HepG2 (cell line): ENCODE data around the gene SSMEM1. TPM values are rescaled to one million over a fixed set of nuclear protein-coding genes. Genes with fewer than 3 reads are reported as not detected.

Source experiments
- ATAC-seq: fragments of 200-7000 bp; cut with Tn5 transposase; 3 replicates; pipeline ENCODE4 v1.9.1; 2020; ENCODE audit warnings: mild to moderate bottlenecking, moderate library complexity
- BruUV-seq: library from RNA; stranded (reverse); fragments of 400-500 nt; replicated peaks from 2 replicates; lab custom pipeline; 2021; lab: Mats Ljungman, UMichigan
- CTCF ChIA-PET: fragments of 300-600 bp; formaldehyde crosslinking; extraction: SDS; loops from one replicate; lab custom pipeline; 2021; ENCODE audit warnings: low total read pairs, inconsistent platforms, low intra/inter-chr PET ratio; lab: Yijun Ruan, JAX
- POLR2A ChIA-PET: fragments of 350-600 bp; sonication (Branson Sonifier 250); formaldehyde crosslinking; loops from one replicate; lab custom pipeline; 2020; ENCODE audit warnings: antibody characterized with exemption, inconsistent platforms; lab: Yijun Ruan, JAX
- DNase-seq: peaks from one replicate; pipeline ENCODE4 v3.0.0-alpha.2; 2015; ENCODE audit warnings: low spot score
- FAIRE-seq: peaks from 3 replicates; lab custom pipeline; 2011; peaks lifted over from hg19 to GRCh38; lab: Jason Lieb, UNC
- H2AFZ ChIP-seq: one replicate; pipeline ENCODE4 v1.6.1; 2011; ENCODE audit warnings: low read length, inconsistent platforms
- H3K27ac ChIP-seq: fragments of 300-600 bp; 3 replicates; pipeline ENCODE4 v1.8.0; 2011; ENCODE audit warnings: mixed run types, mild to moderate bottlenecking, mixed read lengths, low read length, inconsistent platforms; ENCODE audit not compliant: insufficient read depth; ENCODE audit errors: extremely low read length
- H3K27me3 ChIP-seq, 2 experiments: fragments of 200-600 bp in 1 of 2; 2 replicates in 1 of 2; 3 replicates in 1 of 2; pipeline versions ENCODE4 v1.6.0 to v1.8.0; 2011; ENCODE audit warnings: low read length in 2 of 2, mild to moderate bottlenecking in 2 of 2, moderate library complexity in 2 of 2, inconsistent platforms in 1 of 2; ENCODE audit not compliant: insufficient read depth in 2 of 2, control insufficient read depth in 1 of 2
- H3K36me3 ChIP-seq, 2 experiments: fragments of 200-600 bp in 1 of 2; replicated peaks in 1 of 2; 2 replicates in 1 of 2; 3 replicates in 1 of 2; pipeline versions ENCODE4 v1.5.1 to v1.8.0; 2011; ENCODE audit warnings: low read length in 2 of 2, inconsistent platforms in 1 of 2; ENCODE audit not compliant: insufficient read depth in 2 of 2, control insufficient read depth in 1 of 2
- H3K4me1 ChIP-seq: 2 replicates; pipeline ENCODE4 v1.5.1; 2012; ENCODE audit warnings: low read length, inconsistent platforms; ENCODE audit not compliant: insufficient read depth
- H3K4me2 ChIP-seq: 2 replicates; pipeline ENCODE4 v1.6.0; 2011; ENCODE audit warnings: low read depth, low read length, inconsistent platforms
- H3K4me3 ChIP-seq, 3 experiments: fragments of 200-600 bp in 1 of 3; sonication (generic), shearing (Covaris generic) in 1 of 3; replicated peaks in 1 of 3; 2 replicates each; pipeline ENCODE4 v1.5.1; 2011 to 2016; ENCODE audit warnings: low read length in 3 of 3, inconsistent platforms in 2 of 3, low read depth in 2 of 3, mild to moderate bottlenecking in 2 of 3, control low read depth in 1 of 3, mixed read lengths in 1 of 3; ENCODE audit not compliant: insufficient read depth in 1 of 3
- H3K79me2 ChIP-seq: one replicate; pipeline ENCODE4 v1.6.1; 2011; ENCODE audit warnings: low read length, inconsistent platforms; ENCODE audit not compliant: insufficient read depth
- H3K9ac ChIP-seq: 2 replicates; pipeline ENCODE4 v1.6.0; 2011; ENCODE audit warnings: mild to moderate bottlenecking, low read depth, low read length, inconsistent platforms; ENCODE audit not compliant: insufficient read depth
- H3K9me3 ChIP-seq: 2 replicates; pipeline ENCODE4 v1.5.1; 2012; ENCODE audit warnings: mild to moderate bottlenecking, low read length
- H4K20me1 ChIP-seq: 2 replicates; pipeline ENCODE4 v1.6.0; 2011; ENCODE audit warnings: inconsistent platforms, mild to moderate bottlenecking, low read length, moderate library complexity; ENCODE audit not compliant: insufficient read depth
- FOXA3 ChIP-seq: IDR thresholded peaks from 2 replicates; pipeline ENCODE4 v1.6.1; 2016; ENCODE audit warnings: missing genetic modification reagents, missing compliant biosample characterization
- GABPB1 ChIP-seq: IDR thresholded peaks from 2 replicates; pipeline ENCODE4 v1.6.1; 2016; ENCODE audit warnings: mild to moderate bottlenecking, missing genetic modification reagents, moderate library complexity, missing compliant biosample characterization
- KLF9 ChIP-seq: IDR thresholded peaks from 2 replicates; pipeline ENCODE4 v1.6.1; 2016; ENCODE audit warnings: low read depth
- SALL1 ChIP-seq: sonication (generic); formaldehyde crosslinking; IDR thresholded peaks from 2 replicates; pipeline ENCODE4 v1.8.0; 2022; ENCODE audit warnings: mild to moderate bottlenecking, missing genetic modification reagents
- STAG1 ChIP-seq: sonication (generic); formaldehyde crosslinking; IDR thresholded peaks from 2 replicates; pipeline ENCODE4 v1.4.0; 2020; ENCODE audit warnings: missing genetic modification reagents
- STAT5B ChIP-seq: sonication (generic); formaldehyde crosslinking; IDR thresholded peaks from 2 replicates; pipeline ENCODE4 v1.4.0; 2020; ENCODE audit warnings: missing genetic modification reagents
- TEAD3 ChIP-seq: optimal IDR thresholded peaks from 2 replicates; pipeline ENCODE3; 2016; ENCODE audit warnings: borderline replicate concordance
- YY1 ChIP-seq: IDR thresholded peaks from 2 replicates; pipeline ENCODE4 v1.6.1; 2011; ENCODE audit warnings: low read length, low read depth, moderate library complexity, mild to moderate bottlenecking; ENCODE audit not compliant: insufficient read depth, insufficient replicate concordance
- ZNF501 ChIP-seq: sonication (generic); formaldehyde crosslinking; IDR thresholded peaks from 2 replicates; pipeline ENCODE4 v1.5.1; 2020; ENCODE audit warnings: mild to moderate bottlenecking, moderate library complexity, missing genetic modification reagents
- ZNF605 ChIP-seq: sonication (generic); formaldehyde crosslinking; IDR thresholded peaks from 2 replicates; pipeline ENCODE4 v1.8.0; 2022; ENCODE audit warnings: mild to moderate bottlenecking, missing genetic modification reagents
- ZNF619 ChIP-seq: sonication (generic); formaldehyde crosslinking; IDR thresholded peaks from 2 replicates; pipeline ENCODE4 v1.4.0; 2020; ENCODE audit warnings: mild to moderate bottlenecking, missing genetic modification reagents
- ZNF660 ChIP-seq: sonication (generic); formaldehyde crosslinking; IDR thresholded peaks from 2 replicates; pipeline ENCODE4 v1.5.1; 2020; ENCODE audit warnings: mild to moderate bottlenecking, low read depth, missing genetic modification reagents, borderline replicate concordance
- WGBS: methylation state at CpG from one replicate; pipeline ENCODE4 v1.1.6; 2017; ENCODE audit warnings: low lambda C conversion rate; 5-methylcytosine and 5-hydroxymethylcytosine counted together
- in situ Hi-C: cut with HindIII; loops from 2 replicates; pipeline ENCODE4 v1.10.0; 2017; ENCODE audit warnings: low pct_unique_long_range_greater_than_20kb; ENCODE audit not compliant: extremely low pct_ligation_motif_present
- intact Hi-C: fragments of 100-400 bp; cut with micrococcal nuclease; formaldehyde crosslinking; loops from one replicate; pipeline ENCODE4 v1.10.0; 2022; ENCODE audit not compliant: unreplicated experiment
- polyA plus RNA-seq, 8 experiments: library from polyadenylated mRNA; depleted of rRNA in 3 of 8; stranded (reverse) in 7 of 8; unstranded in 1 of 8; fragments of >200 nt; fragmentation: Illumina TruSeq in 4 of 8; extraction: Trizol in 4 of 8; gene quantifications; 2 replicates each; pipeline versions ENCODE4 v1.2.1 to v1.2.3, GENCODE V29; 2011 to 2016; ENCODE audit warnings: low read depth in 4 of 8, missing spikeins in 1 of 8, mixed read lengths in 1 of 8; ENCODE audit not compliant: insufficient read depth in 1 of 8
- total RNA-seq, 5 experiments: library from RNA; depleted of rRNA; stranded (reverse); fragments of >200 nt; fragmentation: Illumina TruSeq; extraction: Trizol; gene quantifications; 2 replicates each; pipeline ENCODE4 v1.2.3, GENCODE V29; 2016; ENCODE audit warnings: low read depth in 1 of 5
- TF ChIP-seq, protein P1 (sequence below): sonication (generic); formaldehyde crosslinking; IDR thresholded peaks from 2 replicates; pipeline ENCODE4 v1.4.0; 2020; ENCODE audit warnings: missing genetic modification reagents
- TF ChIP-seq, protein P2 (sequence below): IDR thresholded peaks from 2 replicates; pipeline ENCODE4 v1.6.1; 2016; ENCODE audit warnings: mild to moderate bottlenecking, missing biosample characterization, missing genetic modification reagents
- TF ChIP-seq, protein P3 (sequence below): sonication (generic); formaldehyde crosslinking; IDR thresholded peaks from 2 replicates; pipeline ENCODE4 v1.4.0; 2020; ENCODE audit warnings: missing genetic modification reagents; ENCODE audit errors: not compliant biosample characterization

The SSMEM1 gene
- total and polyA plus RNA-seq, 2 of the 13 experiments (the other 11 are each of a cell fraction or from before 2014, with no cell fraction given), result not detected

DNA sequence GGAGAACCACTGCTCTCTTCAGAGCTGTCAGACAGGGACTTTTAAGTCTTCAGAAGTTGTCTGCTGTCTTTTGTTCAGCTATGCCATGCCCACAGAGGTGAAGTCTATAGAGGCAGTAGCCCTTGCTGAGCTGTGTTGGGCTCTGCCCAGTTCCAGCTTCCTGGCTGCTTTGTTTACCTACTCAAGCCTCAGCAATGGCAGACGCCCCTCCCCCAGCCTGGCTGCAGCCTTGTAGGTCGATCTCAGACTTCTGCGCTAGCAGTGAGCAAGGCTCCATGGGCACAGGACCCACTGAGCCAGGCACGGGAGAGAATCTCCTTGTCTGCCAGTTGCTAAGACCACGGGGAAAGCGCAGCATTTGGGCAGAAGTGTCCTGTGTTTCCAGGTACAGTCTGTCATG lies 46.9 kb downstream of the SSMEM1 start (continued):
- TF ChIP-seq, protein P1, sequence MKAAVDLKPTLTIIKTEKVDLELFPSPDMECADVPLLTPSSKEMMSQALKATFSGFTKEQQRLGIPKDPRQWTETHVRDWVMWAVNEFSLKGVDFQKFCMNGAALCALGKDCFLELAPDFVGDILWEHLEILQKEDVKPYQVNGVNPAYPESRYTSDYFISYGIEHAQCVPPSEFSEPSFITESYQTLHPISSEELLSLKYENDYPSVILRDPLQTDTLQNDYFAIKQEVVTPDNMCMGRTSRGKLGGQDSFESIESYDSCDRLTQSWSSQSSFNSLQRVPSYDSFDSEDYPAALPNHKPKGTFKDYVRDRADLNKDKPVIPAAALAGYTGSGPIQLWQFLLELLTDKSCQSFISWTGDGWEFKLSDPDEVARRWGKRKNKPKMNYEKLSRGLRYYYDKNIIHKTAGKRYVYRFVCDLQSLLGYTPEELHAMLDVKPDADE, result no peak
- 0 out of 2 replicates have a peak, but pooled peaks have one; percentile 11 for TF ChIP-seq GABPB1 (CRISPR knock-in tag)
- TF ChIP-seq FOXA3 (CRISPR knock-in tag), result peak; percentile 52
- TF ChIP-seq ZNF501 (CRISPR knock-in tag), result no peak
- TF ChIP-seq TEAD3 (CRISPR knock-in tag), result peak; percentile 29
- no peak for TF ChIP-seq ZNF660 (CRISPR knock-in tag)
- TF ChIP-seq ZNF619 (CRISPR knock-in tag), result no peak
- no peak for TF ChIP-seq ZNF605 (CRISPR knock-in tag)
- TF ChIP-seq, protein P2, sequence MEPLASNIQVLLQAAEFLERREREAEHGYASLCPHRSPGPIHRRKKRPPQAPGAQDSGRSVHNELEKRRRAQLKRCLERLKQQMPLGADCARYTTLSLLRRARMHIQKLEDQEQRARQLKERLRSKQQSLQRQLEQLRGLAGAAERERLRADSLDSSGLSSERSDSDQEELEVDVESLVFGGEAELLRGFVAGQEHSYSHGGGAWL, result no peak
- peak; percentile 39; the same call in 1 of the 2 replicates for TF ChIP-seq SALL1 (CRISPR knock-in tag)
- no peak for TF ChIP-seq STAG1 (CRISPR knock-in tag)
- TF ChIP-seq STAT5B (CRISPR knock-in tag), result no peak
- peak; percentile 19 for TF ChIP-seq YY1

DNA sequence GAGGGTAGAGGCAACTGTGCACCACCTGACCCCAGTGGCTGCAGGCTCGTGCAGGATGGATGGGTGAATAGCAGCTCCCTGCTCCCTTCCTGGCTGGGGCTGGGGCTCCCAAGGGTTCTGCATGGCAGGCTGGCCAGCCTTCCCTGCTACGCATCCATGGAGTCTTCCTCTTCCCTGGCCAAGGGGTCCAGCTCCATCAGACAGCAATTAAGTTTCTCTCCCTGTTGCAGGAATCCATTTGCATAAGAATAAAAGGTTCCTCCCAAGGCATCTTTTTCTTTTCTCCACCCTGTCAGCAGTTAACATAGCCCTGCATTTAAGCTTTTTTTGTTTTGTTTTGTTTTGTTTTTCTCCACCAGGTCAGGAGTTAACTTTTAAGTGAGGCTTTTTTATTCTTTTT lies 49.0 kb downstream of the SSMEM1 start:
- Histone ChIP-seq H3K4me1 (peaks cover 8% of the 10 kb centered on the region; the same call in 1 of the 2 replicates), H3K9ac (no peak overlapping the region), H3K27me3 (no peaks in the 10 kb centered on the region), H4K20me1 (no peaks in the 10 kb centered on the region), H3K4me3 (no peak overlapping the region), H2AFZ (no peak overlapping the region), H3K79me2 (no peaks in the 10 kb centered on the region), H3K36me3 (no peaks in the 10 kb centered on the region), H3K4me2 (no peak overlapping the region), H3K9me3 (no peaks in the 10 kb centered on the region), H3K27ac (no peak overlapping the region)
- POLR2A ChIA-PET, result no interaction called here
- TF ChIP-seq KLF9 (CRISPR knock-in tag), result no peak
- TF ChIP-seq, protein P3, sequence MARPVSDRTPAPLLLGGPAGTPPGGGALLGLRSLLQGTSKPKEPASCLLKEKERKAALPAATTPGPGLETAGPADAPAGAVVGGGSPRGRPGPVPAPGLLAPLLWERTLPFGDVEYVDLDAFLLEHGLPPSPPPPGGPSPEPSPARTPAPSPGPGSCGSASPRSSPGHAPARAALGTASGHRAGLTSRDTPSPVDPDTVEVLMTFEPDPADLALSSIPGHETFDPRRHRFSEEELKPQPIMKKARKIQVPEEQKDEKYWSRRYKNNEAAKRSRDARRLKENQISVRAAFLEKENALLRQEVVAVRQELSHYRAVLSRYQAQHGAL (CRISPR knock-in tag), result no peak
- CTCF ChIA-PET, result no interaction called here
- 14% methylated on average over 2 of the region's 2 CpGs for WGBS
- DNase-seq (no peak), ATAC-seq (no peak), FAIRE-seq (no peak)
- intact Hi-C loops (no loop called here), in situ Hi-C loops (no loop called here)
- BruUV-seq, result no TSS peak
